Stimulated activated CD4-positive, alpha-beta T cell treated with anti-CD3 and anti-CD28 coated beads, Interleukin-1b, Interleukin-23, amount 100 ng/mL, for 24 hours (primary cell): Measurements from ENCODE around the gene WDR44.
"Not testable (repeated sequence)": the region's sequence is repeated elsewhere in the genome, so short reads cannot be mapped to it uniquely, and the experiment has no call there.

ENCODE experiments used
- DNase-seq, 4 experiments: peaks; one replicate each; pipeline ENCODE4 v3.0.0-alpha.2; 2020; ENCODE audit warnings: low read depth in 4 of 4, low spot score in 1 of 4

The WDR44 gene

DNA sequence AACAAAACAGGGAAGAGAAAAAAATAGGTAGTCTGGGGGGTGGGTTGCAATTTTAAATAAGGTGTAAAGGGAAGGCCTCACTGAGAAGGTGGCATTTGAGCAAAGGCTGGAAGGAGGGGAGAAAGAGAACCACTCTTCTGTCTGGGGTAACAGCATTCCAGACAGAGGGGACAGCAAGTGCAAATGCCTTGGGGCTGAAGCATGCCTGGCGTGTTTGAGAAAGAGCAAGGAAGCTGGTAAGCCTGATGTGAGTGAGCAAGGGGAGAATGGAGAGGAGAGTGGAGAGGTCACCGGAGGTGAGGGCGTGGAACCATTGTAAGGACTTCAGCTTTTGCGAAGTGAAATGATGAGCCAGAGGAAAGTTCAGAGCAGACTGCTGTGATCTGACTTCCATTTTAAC is 130.0 kb downstream of the WDR44 start:
- DNase-seq = no peak

- DNase-seq = no peak
Observed at GRCh38 chrX:118480172-118480571, 134.3 kb downstream of the WDR44 start.

DNA sequence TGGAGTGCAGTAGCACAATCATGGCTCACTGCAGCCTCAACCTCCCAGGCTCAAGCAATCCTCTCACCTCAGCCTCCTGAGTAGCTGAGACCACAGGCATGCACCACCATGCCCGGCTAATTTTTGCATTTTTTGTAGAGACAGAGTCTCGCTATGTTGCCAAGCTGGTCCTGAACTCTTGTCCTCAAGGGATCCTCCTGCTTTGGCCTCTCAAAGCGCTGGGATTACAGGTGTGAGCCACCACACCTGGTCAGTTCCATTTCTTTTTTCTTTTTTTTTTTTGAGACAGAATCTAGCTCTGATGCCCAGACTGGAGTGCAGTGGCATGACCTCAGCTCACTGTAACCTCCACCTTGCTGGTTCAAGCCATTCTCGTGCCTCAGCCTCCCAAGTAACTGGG is 136.5 kb downstream of the WDR44 start:
- not testable (repeated sequence) for DNase-seq

DNA sequence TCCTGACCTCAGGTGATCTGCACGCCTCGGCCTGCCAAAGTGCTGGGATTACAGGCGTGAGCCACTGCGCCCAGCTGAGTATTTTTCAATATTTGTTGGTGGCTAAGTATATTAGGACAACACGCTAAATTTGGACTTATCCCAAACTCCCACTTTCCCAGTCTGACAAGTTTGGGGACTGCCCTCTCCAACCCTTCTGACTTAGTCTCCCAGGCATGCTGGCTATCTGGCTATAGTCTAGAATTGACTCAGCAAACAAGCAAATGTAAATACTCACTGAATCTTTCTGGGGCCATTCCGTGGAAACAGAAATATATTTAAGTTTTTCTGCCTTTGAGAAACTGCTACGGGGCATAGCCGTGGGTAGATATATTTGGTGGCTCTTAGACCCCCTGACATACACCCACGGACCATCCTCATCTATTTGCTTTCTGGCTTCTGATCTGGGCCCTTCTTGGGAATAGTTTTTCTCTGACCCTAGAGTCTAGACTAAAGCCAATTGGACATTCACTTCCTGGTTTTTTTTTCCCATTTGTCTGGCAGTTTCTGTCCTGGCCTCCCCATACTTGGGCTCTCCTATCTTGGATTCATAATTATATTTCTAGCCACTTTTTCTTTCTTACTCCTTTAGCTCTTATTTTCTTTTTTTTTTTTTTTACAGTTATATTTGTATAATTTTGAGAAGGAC is 138.5 kb downstream of the WDR44 start:
- DNase-seq = no peak

GRCh38 chrX:118486693-118487092 is 140.8 kb downstream of the WDR44 start:
- DNase-seq = not testable (repeated sequence)

- no peak for DNase-seq
Observed at GRCh38 chrX:118493016-118493415, 147.1 kb downstream of the WDR44 start.

DNA sequence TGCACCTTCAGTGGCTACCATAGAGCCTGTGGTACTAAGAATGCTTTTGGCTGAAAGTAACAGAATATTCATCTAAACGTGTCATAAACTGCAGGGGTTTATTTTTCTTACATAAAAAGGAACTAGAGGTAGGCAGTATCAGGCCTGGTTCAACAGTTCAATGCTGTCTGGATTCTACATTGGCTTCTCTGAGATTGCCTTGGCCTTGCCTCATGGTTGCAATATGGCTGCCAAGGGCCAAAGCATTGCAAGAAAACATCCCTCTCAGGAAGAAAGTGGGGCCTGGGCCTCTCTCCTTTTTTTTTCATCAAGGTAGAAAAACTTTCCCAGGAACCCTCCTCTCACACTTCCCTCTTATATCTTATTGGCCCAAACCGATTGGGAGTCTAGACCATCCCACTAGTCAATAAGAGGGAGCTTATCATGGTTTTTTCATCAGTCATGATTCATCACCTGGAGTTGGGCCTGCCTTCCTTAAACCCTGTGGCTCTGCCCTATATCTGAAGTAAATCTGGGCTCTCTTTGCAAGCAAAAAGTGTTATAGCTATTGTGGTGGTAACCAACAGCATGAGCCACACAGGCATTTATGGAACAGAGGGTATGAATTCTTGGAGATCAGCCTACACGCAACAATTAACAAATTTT is 147.9 kb downstream of the WDR44 start:
- no peak for DNase-seq

DNA sequence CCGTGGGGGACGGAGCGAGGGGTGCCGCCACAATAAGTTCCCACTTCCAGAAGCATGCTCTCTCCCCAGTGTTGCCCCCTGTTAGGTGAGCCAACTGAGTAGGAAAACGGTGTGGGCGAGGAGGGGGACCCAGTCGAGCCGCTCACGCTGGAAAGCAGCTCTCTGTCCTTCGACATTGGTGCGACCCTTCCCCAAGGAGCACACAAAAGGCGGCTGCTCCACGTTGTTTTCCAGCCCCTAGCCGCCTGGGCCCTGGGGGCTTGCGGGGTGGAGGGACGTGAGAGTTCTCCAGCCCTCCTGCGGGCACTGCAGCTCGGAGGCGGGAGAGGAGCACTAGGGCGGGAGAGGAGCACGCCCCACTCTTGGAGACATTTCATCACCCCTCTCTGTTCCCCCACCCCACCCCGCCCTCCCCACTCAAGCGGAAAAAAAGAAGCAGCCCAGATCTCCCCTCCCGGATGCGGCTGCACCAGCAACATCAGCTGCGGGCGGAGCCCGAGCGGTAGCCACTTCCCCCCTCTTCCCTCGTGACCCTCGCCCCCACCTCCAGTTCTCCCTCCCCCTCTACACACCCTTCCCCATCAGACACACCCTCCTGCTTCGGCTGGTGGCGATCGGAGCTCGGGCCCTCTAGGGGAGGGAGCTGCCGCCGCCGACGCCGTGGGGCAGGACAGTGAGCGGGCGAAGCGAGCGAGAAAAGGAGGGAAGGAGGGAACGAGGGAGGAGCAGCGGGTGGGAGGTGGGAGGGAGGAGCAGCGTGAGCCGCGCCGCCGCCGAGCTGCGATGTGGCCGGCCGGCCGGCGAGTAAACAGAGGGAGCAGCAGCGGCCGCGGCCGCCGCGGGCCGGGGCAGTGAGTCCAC is 149.4 kb downstream of the WDR44 start, which contains the start of gene DOCK11:
Gene DOCK11 (plus strand): TSS at position 755 of the 861 bp plus-strand sequence. CDS start 157 bp downstream, outside the sequence.
- peak; percentile 27 to 70 (median 42) for DNase-seq

DNA sequence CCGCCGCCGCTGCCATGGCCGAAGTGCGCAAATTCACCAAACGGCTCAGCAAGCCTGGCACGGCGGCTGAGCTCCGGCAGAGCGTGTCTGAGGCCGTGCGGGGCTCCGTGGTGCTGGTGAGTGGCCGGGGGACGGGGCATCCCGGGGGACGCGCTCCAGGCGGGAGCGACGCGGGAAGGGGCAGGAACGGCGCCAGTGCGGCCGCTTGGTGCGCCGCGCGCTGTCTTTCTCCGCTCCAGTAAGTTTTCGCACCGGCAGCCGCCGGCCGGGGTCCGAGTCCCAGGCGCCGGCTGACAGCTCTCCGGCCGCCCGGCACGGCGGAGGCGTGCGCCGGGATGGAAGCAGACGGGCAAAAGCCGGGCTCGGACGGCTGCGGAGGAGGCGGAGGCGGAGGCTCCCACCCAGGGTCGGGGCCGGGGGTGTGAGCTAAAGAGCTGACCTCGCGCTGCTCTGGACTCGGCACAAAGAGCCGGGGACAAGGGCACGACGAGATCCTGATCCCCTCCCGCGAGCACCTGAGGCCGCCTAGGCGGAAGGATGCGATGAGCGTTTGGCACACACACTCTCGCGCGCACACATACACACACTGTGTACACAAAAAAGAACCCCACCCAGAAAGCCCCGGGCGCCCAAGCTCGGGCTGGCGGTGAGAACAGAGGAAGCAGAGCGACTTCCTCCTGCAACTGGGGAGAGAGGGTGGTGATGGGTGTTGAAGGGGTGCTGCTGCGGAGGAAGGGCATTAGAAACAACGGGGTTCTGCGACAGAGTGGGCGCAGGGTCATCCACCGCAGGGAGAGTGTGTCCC is 150.3 kb downstream of the WDR44 start:
- DNase-seq = peak in 3 of 4 experiments; percentile 35 to 50 (median 48)

- no peak for DNase-seq
Observed at GRCh38 chrX:118496763-118497079, 150.8 kb downstream of the WDR44 start.

- no peak for DNase-seq
Observed at GRCh38 chrX:118497180-118497818, 151.4 kb downstream of the WDR44 start.

DNA sequence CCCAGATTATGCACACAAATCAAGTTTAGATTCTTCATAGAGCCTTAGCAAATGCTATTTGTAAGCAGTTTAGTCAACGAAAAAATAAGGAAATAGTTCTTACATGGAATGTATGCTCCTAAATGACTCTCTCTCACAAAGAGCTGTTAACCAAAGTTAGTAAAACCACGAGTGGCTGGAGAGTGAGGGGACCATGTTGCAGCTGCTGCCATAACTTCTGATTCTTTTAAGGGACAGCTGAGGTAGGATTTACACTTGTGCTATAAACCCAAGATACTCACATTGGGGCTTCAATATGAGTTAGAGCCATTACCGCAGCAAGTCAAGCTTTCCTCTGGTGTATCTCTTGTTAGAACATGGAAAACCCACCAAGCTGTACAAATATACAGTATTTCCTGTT is 152.4 kb downstream of the WDR44 start:
- no peak for DNase-seq

- no peak for DNase-seq
Observed at GRCh38 chrX:118498755-118499154, 152.8 kb downstream of the WDR44 start.

DNA sequence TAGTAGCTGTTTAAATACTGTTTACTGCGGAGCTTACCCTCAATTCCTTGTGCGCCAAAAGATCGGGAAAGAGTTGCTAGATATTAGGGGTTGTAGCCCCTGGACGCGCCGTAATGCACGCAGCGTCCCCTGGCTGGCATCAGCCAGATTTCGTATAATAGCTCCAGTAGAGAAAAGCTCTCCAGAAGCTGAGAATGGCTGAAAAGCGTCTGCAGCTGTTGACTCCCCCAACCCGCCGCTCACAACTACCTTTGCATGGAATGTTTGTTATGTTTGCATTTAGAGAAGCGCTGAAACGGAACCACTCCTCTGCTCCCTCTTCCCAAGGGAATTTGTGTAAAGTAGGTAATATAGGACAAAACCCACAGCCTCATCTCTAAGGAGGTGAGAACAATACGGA is 153.4 kb downstream of the WDR44 start:
- DNase-seq = no peak
